Measurements from ENCODE around the gene CCDC60. TPM values are rescaled to one million over a fixed set of nuclear protein-coding genes. Genes with fewer than 3 reads are reported as not detected.

CCDC60 gene
- polyA plus RNA-seq, 3 donors, result not detected

DNA sequence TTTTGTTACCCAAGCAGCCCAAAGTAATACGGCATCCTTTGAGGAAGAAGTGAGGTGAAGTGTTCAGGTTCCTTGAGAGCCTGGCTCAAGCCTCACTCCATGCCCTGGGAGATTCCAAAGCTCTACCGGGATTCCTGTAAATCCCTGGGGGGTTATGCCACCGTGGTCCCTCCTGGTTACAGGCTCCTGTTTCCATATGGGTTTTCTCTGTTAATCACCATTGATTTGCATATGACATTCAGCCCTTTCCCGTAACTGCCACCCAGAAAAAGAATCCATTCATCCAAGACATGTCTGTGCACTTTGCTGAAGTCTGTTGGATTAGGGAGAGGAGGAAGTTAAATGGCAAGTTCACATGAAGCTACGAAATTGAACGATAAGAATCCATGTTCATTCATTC, 27.9 kb upstream of the CCDC60 start:
- H3K4me3 ChIP-seq (replicated peaks in 1 of 3; ENCODE audit: low read depth in 2 of 3, low read length in 3 of 3), result no peak overlapping the region
- H4K20me1 ChIP-seq (ENCODE audit: insufficient read depth, low read length), result no peaks in the 10 kb centered on the region
- H3K27me3 ChIP-seq (ENCODE audit: control insufficient read depth in 2 of 2, insufficient read depth in 2 of 2, low read length in 2 of 2), result no peaks in the 10 kb centered on the region
- H3K79me2 ChIP-seq (ENCODE audit: insufficient read depth, low read length), result no peaks in the 10 kb centered on the region
- no peak overlapping the region for H3K9ac ChIP-seq (ENCODE audit: insufficient read depth, low read length, poor library complexity, severe bottlenecking)
- no peaks in the 10 kb centered on the region for H3K9me3 ChIP-seq (replicated peaks in 1 of 2; ENCODE audit: control insufficient read depth in 1 of 2, insufficient read depth in 1 of 2, low read length in 2 of 2)
- DNase-seq, result no peak
- H3K4me1 Mint-ChIP-seq, result no peaks in the 10 kb centered on the region
- H3K27ac ChIP-seq (ENCODE audit: low read depth in 1 of 2, low read length in 2 of 2), result no peak overlapping the region
- WGBS (ENCODE audit: insufficient coverage), result 86% methylated on average over 3 of the region's 6 CpGs
- peaks cover 0 to 12% (median 3%) of the 10 kb centered on the region in 7 donors for H3K9me3 Mint-ChIP-seq
- H3K4me2 ChIP-seq (replicated peaks; ENCODE audit: extremely low read depth, low read length, poor library complexity, severe bottlenecking), result no peak overlapping the region
- intact Hi-C loops (cut with micrococcal nuclease), result no loop called here
- no peak overlapping the region for H3K4me3 Mint-ChIP-seq
- no peaks in the 10 kb centered on the region for H3K36me3 ChIP-seq (replicated peaks in 1 of 2; ENCODE audit: control insufficient read depth in 1 of 2, insufficient read depth in 2 of 2, low read length in 2 of 2)
- H2AFZ ChIP-seq (ENCODE audit: insufficient read depth, low read depth, low read length, poor library complexity, severe bottlenecking), result no peak overlapping the region
- peaks cover 3 to 6% (median 3%) of the 10 kb centered on the region in 3 donors for H3K27me3 Mint-ChIP-seq (ENCODE audit: low read depth in 3 of 3)
- TF ChIP-seq, protein P1, sequence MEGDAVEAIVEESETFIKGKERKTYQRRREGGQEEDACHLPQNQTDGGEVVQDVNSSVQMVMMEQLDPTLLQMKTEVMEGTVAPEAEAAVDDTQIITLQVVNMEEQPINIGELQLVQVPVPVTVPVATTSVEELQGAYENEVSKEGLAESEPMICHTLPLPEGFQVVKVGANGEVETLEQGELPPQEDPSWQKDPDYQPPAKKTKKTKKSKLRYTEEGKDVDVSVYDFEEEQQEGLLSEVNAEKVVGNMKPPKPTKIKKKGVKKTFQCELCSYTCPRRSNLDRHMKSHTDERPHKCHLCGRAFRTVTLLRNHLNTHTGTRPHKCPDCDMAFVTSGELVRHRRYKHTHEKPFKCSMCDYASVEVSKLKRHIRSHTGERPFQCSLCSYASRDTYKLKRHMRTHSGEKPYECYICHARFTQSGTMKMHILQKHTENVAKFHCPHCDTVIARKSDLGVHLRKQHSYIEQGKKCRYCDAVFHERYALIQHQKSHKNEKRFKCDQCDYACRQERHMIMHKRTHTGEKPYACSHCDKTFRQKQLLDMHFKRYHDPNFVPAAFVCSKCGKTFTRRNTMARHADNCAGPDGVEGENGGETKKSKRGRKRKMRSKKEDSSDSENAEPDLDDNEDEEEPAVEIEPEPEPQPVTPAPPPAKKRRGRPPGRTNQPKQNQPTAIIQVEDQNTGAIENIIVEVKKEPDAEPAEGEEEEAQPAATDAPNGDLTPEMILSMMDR (IDR thresholded peaks at IDR 0.05), result no peak
- H3K4me1 ChIP-seq (ENCODE audit: control insufficient read depth in 1 of 2, insufficient read depth in 2 of 2, low read length in 2 of 2), result no peaks in the 10 kb centered on the region
- H3K27ac Mint-ChIP-seq, result no peak overlapping the region
- H3K36me3 Mint-ChIP-seq, result no peaks in the 10 kb centered on the region

DNA sequence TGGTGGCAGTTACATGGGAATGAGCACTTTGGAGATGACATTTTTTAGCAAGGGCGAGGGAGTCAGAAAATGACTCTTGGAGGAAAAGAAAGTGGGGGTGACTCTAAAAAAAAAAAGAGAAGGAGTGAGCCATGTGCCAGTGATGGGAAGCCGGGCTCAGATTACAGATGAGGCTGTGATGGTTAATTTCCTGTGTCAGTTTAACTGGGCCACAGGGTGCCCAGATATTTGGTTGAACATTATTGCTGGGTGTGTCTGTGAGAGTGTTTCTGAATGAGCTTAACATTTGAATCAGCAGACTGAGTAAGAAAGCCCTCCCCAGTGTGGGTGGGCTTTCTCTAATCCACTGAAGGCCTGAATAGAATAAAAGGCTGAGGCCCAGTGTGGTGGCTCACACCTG, 26.8 kb upstream of the CCDC60 start:
- WGBS (ENCODE audit: insufficient coverage), result 96% methylated on average over 2 of the region's 2 CpGs
- intact Hi-C loops (cut with micrococcal nuclease), result no loop called here
- no peaks in the 10 kb centered on the region for H3K4me1 ChIP-seq (ENCODE audit: control insufficient read depth in 1 of 2, insufficient read depth in 2 of 2, low read length in 2 of 2)
- TF ChIP-seq, protein P1 (IDR thresholded peaks at IDR 0.05), result no peak
- DNase-seq, result no peak
- no peak overlapping the region for H3K27ac ChIP-seq (ENCODE audit: low read depth in 1 of 2, low read length in 2 of 2)
- H3K9ac ChIP-seq (ENCODE audit: insufficient read depth, low read length, poor library complexity, severe bottlenecking), result no peak overlapping the region
- no peak overlapping the region for H3K4me2 ChIP-seq (replicated peaks; ENCODE audit: extremely low read depth, low read length, poor library complexity, severe bottlenecking)
- no peak overlapping the region for H3K4me3 Mint-ChIP-seq
- no peaks in the 10 kb centered on the region for H3K36me3 Mint-ChIP-seq
- H3K4me3 ChIP-seq (replicated peaks in 1 of 3; ENCODE audit: low read depth in 2 of 3, low read length in 3 of 3), result no peak overlapping the region
- no peaks in the 10 kb centered on the region for H4K20me1 ChIP-seq (ENCODE audit: insufficient read depth, low read length)
- H3K4me1 Mint-ChIP-seq, result no peaks in the 10 kb centered on the region
- H3K9me3 ChIP-seq (replicated peaks in 1 of 2; ENCODE audit: control insufficient read depth in 1 of 2, insufficient read depth in 1 of 2, low read length in 2 of 2), result no peaks in the 10 kb centered on the region
- H3K27me3 Mint-ChIP-seq (ENCODE audit: low read depth in 3 of 3), result peaks cover 0 to 8% (median 3%) of the 10 kb centered on the region in 3 donors
- H2AFZ ChIP-seq (ENCODE audit: insufficient read depth, low read depth, low read length, poor library complexity, severe bottlenecking), result no peak overlapping the region
- no peaks in the 10 kb centered on the region for H3K79me2 ChIP-seq (ENCODE audit: insufficient read depth, low read length)
- no peak overlapping the region for H3K27ac Mint-ChIP-seq
- no peaks in the 10 kb centered on the region for H3K36me3 ChIP-seq (replicated peaks in 1 of 2; ENCODE audit: control insufficient read depth in 1 of 2, insufficient read depth in 2 of 2, low read length in 2 of 2)
- no peaks in the 10 kb centered on the region for H3K27me3 ChIP-seq (ENCODE audit: control insufficient read depth in 2 of 2, insufficient read depth in 2 of 2, low read length in 2 of 2)
- peaks cover 0 to 12% (median 3%) of the 10 kb centered on the region in 7 donors for H3K9me3 Mint-ChIP-seq

Measured in CD14-positive monocyte (primary cell).